Hematopoietic multipotent progenitor cell treated with erythropoietin and hydrocortisone succinate and interleukin-3 and kit ligand, for 8 days (in vitro differentiated cells): ENCODE measurements around the gene CASS4.

ENCODE experiments used
- DNase-seq: peaks from one replicate; pipeline ENCODE4 v3.0.0-alpha.2; 2015

The CASS4 gene

DNA sequence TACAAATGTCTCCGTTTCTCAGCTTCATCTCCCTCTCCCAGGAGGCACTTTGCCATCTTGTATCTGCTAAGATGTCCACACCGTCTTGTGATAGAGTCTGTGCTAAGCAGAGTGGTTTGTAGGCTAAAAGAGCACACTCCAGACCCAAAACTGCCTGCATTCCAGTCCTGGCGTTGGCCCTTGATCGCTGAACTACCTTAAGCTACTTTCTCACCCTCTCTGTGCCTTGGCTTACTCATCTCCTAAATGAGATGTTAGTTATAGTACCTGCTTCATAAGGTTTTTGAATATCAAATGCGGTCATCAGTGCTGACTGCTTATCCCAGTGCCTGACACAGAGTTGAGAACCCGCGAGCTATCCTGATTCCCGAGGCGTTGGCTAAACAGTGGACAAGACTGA lies 14.0 kb downstream of the CASS4 start:
- no peak for DNase-seq

DNA sequence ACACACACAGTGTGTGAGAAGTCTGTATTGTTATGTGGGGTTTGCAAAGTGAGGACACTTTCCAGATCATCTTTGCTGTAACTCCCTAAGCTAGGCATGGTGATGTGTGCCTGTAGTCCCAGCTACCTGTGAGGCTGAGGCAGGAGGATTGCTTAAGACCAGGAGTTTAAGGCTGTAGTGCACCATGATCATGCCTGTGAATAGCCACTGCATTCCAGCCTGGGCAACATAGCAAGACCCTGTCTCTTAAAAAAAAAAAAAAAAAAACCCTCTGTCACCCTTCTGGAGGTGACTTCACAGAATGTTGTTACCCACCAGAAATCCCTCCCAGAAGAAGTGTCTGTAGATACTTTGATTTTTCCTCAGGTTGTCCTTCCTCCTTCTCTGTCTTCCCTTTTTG lies 14.9 kb downstream of the CASS4 start:
- DNase-seq, result no peak

DNA sequence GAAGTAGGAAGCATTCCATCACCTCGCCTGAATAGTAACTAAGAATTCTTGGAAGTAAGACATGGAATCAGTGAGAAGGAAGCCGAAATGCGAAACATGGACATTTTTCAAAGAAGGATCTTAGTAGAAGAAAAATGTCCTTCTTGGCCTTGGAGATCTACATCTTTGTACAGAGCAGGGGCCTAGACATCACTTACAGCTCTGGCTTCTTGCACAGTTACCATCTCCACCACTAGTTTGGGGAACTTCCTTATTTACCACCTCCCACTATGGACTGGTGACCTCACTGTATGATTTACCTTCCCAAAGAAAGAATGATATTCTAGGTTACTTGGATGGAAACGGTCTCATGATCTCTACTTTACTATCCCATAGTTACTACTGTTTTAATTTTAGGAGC lies 15.7 kb downstream of the CASS4 start:
- DNase-seq, result no peak

DNA sequence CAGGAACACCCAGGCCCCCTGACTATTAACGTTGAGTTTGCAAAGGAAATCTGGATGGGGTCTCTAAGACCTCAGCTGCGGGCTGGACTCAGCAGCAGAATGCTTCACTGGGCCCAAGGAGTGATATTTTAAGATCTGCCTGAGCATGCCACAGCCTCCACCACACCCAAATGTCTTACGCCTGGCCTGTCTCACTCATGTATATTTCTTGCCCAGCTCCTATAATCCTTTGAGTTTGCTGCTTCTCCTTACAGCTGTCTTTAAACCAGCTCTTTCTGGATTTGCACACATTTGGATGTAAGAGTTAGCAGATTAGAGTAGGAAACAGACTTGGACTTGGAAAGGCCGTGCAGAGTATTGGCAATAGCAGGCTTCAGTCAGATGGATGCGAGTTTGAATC lies 16.4 kb downstream of the CASS4 start:
- DNase-seq, result no peak

DNA sequence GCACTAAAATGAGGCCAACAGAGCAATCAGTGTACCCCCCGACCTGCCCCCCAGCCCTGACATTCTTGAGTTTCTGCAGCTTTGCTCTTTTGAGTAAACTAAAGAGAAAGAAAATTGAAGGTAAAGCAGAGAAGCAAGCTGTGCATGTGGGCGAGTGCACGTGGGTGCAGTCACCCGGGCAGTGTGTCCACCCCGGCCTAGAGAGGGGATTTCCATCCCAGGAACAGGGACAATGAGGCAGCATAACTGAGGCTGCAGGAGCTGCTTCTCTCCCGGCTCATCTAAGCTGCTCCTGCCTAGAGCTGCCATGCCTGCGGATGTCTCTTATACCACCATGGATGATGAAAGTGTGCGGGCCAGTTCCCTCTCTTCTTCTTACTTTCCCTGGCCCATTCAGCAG lies 16.8 kb downstream of the CASS4 start:
- DNase-seq, result no peak

DNA sequence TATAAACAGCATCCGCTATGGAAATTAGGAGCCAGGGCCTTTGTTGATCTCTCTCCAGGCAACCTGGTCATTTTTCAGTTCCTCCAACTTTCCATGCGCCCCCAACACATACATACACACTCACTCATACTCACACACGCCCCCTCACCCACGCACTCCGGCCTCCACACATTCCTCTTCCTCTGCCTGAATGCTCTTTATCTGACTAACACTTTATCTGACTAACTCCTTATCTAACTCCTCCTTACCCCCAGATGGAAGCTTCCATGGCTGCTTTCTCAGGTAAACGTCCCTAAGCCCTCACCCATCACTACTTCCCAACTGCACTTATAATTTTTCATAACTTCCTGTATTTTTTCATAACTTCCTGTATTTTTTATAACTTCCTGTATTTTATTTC lies 17.4 kb downstream of the CASS4 start:
- DNase-seq, result peak; percentile 37

DNA sequence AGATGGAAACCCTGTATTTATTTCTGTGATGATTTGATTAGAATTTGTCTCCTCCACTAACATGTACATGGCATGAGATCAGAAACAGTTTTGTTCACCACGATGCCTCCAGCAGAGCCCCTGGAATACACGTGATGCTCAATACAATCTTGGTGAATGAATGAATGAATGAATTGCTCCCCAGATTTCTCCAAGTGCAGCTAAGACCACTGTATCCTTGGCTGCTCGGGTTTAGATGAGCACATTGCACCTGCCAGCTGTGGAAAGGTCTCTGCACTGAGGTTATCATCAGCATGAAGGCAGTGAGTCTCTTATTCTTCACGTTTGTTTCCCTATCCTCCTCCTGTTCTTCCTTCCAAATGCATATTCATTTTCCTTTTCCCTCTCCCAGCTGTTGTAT lies 17.9 kb downstream of the CASS4 start:
- no peak for DNase-seq

DNA sequence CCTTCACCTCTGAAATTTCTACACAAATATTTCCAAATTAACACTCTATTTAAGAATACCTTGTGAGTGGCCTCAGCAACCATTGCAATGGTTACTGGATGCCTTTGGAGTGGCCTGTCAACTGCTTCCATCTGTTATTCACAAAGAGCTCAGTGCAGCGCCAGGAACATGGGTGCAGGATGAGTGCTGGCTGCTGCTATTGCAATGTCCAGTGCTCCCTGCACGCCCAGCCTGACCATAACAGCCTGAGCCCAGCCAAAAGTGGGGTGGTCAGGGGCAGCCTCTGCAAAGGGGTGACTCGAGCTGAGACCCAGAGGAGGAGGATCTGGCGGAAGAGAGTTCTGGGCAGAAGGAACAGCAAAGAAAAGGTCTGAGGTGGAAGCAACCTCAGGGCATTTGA lies 18.4 kb downstream of the CASS4 start:
- DNase-seq, result no peak

DNA sequence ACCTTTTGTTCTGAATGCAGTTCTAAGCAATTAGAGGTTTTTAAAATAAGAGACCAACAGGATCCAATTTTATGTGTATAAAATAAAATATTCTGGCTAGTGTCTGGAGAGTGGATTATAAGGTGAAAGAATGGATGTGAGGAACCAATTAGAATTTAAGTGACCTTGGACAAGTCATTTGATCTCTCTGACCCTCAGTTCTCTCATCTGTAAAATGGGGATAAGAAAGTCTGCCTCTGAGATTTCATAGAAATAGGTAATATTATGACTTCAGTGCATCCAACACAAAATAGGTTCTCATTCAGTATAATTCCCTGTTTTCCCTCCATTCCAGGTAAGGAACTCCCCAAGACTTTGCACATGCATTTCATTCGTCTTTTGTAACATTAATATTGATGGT lies 18.9 kb downstream of the CASS4 start:
- DNase-seq, result no peak

DNA sequence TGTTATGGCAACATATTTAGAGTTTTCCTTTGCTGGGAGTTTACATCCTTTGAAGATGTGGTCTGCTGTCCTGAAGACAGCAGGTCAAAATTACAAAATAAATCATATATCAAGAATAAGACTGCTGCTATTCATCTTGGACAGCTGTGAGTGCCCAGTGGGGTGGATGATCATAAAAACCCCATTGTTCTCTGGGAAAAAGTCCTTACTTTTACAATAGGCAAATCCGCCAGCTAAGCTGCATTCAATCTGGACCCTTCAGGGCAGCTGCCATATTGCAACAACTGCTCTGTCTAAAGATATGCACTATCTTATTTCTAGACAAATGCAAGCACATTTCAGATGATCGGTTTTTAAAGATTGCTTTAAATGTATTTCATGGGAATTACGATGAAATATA lies 19.4 kb downstream of the CASS4 start:
- no peak for DNase-seq

DNA sequence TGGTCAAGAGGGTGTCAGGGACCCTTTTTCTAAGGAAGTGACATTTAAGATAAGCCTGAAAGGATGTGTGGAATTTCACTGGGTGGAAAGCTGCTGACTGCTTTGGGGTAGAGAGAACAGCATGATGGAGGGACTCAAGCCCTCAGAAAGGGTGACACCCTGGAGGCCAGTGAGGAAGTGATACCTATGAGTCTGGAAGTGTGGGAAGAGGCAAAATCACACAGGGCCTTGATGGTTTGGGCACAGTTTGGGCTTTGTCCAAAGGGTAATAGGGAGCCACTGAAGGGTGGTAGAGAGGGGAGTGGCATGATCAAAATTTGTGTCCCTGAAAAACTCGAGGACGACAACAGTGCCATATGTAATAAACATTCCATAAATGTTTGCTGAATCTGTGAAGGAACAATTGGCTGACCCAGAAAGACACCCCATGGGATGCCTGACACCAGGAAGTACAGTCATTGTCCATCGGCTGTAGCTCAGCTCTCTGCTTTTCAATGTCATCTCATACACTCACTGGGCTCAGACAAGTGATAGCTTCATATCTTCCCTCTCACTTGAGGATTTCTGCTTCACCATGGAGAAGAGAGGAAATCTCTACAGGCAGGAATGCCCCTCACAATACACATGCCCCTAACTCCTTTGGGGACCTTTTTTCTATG lies 21.3 kb downstream of the CASS4 start:
- no peak for DNase-seq

DNA sequence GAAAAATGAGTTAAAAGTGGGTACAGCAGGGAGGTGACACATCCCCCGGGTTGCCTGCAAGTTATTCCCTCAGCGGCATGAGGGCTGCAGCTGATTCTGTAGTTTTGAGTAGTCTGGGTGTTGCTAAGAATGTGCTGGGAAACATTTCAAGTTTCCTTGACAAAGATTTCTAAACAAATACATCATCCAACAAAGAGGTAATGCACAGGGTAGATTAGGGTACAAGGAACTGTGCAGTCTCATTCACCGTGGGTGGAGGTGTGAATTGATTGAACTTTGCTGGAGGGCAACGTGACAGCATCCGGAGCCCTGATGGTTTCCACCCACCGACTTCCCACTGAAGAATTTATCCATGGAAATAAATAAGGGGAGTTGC lies 21.8 kb downstream of the CASS4 start:
- no peak for DNase-seq

DNA sequence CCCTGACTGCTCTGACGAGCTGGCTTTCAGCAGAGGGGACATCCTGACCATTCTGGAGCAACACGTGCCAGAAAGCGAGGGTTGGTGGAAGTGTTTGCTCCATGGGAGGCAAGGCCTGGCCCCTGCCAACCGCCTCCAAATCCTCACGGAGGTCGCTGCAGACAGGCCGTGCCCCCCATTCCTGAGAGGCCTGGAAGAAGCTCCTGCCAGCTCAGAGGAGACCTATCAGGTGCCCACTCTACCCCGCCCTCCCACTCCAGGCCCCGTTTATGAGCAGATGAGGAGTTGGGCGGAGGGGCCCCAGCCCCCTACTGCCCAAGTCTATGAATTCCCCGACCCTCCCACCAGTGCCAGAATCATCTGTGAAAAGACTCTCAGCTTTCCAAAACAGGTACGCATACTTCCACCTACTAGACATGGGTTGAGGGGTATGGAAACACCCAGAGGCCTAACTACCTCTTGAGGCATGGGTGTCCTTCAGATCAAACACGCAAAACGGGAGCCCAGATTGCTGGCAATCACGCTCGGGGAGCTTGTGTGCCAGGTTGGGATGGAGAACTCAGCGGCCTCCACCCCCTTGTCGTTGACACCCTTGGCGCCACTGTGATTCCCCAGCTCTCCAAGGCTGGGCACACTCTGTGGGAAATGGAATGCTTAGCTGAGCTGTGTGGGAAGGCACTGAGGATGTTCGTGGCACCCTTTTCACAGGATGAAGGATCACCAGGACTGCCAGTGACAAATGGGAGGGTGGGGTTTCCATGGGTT lies 25.3 kb downstream of the CASS4 start:
- no peak for DNase-seq

DNA sequence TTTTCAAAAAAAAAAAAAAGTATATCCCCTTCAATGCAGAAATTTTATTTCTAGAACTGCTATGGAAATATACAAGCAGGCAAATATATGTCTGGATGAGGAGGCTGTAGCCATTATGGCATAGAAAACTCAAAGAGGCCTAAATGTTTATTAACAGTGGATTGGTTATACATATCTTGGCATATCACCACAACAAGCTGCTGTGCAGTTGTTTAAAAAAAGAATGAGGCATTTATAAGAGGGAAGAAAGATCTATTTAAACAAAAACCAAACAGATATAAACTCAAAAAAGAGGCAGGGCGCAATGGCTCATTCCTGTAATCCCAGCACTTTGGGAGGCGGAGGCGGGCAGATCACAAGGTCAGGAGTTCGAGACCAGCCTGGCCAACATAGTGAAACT lies 26.2 kb downstream of the CASS4 start:
- DNase-seq, result no peak

DNA sequence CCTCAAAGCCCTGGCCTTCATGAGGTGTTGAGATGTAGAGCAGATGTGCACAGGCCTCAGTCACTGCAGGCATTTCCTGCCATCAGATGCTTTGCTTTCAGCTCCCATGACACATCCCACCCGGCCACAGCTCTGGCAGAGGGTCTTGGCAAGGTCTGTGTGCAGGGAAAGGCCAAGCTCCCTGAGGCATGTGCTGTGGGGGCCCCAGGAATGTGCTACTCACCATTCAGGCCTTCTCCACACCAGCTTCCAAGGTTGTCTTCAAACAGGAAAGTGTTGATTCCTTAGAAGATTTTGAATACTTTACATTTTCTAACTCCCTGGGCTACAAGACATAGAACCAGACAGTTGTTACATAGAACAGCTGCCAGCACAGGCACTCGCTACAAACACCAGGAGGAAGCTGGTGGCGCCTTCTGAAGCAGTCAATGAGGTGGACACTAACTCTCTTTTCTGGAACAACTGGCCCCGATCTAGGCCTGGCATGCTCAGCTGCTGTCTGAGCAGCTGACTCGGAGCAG lies 27.8 kb downstream of the CASS4 start:
- no peak for DNase-seq

DNA sequence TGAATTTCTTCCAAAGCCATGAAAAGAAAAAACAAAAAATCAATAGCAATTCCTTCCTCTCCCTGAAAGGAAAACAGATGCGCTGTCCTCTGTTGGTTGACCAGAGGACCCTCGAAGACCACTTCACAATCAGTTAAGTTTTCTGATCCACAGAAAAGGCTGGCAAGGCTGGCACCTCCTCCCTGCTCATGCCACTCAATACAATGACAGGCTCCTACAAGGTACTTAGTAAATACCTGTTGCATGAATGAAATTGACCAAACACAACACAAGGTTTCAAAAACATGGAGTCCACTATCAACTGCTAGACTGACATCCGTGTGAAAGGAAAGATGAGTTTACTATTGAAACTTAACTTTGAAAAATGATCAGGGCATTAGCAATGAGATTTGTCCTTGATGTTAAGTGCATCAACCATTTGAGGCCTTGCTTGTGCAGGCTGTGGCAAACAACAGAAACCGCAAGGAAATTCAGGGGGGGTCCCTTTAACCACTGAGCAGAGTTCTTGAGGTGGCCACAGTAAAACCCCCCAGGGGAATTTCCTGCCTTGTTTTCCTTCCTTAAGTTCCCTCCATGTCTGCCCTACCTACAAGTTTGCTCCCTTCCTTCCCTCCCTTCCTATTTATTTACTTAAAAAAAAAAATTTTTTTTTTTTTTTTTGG lies 28.4 kb downstream of the CASS4 start:
- no peak for DNase-seq

DNA sequence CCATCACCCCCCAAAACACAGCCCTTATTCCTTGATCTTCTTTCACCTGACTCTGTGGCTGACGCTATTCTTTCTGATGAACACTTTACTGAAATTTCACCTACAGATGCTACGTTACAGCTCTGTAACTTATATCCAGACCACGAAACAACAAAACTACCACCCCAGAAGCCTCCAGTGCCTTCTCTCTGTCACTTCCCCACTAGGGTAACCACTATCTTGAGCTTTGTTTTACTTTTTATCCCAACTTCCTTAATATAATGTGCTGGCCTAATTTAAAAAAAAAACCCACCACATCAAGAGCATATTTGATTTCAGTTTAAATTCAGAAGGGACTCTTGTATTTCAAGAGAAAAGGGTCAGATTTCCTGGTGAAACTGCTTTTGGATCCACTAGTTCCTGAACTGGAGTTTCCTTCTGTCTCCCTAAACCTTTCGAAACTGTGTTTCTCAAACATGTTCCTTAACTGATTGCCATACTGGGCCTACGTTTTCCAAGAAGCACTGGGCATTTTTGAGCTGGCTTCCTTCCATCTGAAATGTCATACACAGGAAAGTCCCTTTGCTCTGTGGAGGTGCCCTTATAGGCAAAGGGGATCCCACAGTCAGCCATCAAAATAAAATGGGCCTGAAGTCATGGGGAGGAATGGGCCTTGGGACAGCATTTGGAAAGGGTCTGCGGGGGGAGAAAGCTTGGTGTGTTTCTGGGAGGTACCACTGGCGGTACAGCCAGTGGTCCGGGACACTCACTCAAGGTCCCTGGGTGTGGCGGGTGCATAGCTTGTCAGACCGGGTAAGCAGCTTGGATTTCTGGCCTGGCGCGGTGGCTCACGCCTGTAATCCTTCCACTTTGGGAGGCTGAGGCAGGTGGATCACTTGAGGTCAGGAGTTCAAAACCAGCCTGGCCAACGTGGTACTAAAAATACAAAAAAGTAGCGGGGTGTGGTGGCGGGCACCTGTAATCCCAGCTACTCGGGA lies 30.6 kb downstream of the CASS4 start:
- DNase-seq, result no peak

DNA sequence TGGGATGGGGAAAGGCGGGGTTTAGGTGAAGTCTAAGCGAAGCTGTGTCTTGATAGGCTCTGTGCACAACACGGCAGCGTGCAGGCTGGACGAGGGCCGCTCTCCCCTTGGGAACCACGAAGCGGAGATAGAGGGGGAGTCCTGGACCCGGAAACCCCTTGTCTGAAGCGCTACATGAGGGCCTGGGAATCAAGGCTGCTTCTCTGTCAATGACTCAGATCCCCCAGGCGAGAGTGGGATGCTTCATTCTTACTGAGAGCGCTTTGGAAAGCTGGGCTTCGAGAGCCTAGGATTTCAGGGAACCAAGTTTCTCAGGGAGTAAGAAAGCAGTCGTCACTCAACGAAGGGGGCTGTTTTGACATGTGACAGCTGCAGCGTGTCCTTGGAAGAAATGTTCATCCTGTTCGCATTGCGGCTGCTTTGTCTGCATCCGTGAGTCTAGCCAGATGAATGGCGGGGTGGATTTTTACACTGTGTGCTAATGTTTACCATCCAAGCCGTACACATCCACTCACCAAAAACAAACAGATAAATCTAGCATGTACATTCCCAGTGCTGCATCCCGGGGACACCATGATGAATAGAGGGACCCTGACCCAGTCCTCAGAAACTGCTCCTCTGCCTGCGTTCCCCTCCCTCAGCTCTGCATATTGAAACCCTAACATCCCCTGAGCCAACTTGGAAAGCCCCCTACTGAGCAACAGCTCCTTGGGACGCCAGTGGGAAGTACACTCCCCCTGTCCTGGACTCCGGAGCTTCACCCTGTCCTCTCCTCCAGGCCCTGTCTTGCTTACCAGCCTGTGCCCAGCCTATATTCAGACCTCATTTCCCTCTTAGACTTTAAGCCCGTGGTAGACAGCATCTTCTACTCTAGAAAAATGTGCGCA lies 31.8 kb downstream of the CASS4 start:
- no peak for DNase-seq

DNA sequence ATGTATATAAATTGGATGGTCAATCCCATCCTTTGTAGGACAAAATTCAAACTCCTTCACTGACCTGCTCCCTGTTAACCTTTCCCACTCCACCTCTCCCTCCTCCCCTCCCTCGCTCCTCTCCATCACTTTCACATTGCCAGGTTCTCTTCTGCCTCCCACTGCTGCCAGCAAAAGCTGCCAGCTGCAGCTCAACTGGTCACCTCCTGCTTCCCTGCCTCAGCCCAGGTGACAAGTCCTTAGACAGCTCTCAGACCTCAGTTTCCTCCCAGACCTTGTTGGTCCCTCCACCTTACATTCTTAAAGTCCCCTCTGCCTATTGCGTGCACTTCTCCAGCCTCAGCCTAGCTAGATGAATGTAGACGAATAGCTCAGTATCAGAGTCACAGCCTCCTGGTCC lies 33.1 kb downstream of the CASS4 start:
- DNase-seq, result no peak

DNA sequence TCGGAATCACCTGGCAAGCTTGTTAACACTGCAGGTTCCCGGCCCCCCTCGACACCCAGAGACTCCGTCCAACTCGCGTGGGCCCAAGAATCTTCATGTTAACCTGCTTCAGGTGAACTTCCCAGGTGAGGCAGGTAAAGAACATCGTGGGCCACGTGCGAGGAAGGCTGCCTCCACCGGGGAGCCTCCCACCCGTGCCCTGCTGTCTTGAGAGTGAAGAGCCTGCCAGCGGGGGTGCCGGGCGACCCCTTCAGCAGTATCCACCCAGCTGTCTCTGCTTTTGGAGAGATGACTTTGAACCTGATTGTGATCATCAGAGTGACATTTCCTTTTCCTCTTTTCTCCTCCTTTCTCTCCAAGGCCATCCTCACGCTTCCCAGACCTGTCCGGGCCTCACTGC lies 33.5 kb downstream of the CASS4 start:
- no peak for DNase-seq

DNA sequence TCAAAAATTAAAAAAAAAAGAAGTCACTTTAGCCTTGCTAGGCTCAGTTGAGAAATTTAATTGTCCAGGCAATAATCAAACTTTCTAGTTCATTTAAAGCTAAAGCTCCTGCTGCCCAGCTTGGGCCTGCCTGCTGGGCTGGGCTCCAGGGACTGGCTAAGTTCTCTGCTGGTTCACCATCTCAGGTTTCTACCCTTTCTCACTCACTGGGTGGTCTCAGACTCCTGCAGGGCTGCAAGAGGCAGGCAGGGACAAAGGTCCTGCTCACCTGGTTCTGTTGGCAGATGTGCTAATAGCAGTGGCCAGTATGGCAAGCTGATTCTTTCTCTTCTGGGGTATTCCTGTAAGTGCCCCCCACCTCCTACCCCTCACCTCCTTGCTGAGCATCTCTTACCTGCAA lies 35.2 kb downstream of the CASS4 start:
- no peak for DNase-seq

DNA sequence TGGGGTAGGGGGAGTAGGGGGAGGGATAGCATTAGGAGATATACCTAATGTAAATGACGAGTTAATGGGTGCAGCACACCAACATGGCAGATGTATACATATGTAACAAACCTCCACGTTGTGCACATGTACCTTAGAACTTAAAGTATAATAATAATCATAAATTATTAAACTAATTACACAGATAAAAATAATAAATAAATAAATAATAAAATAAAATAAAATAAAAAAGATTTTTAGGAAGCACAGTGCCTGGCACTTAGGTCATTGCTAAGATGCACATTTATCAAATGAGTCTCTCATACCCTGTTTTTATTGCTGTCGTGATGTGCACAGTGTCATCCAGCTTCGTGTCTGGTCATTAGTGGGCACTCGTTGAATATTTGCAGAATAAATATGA lies 37.4 kb downstream of the CASS4 start:
- no peak for DNase-seq
